Measurements from ENCODE around the gene MYCT1. TPM values are rescaled to one million over a fixed set of nuclear protein-coding genes. Genes with fewer than 3 reads are reported as not detected.

MYCT1 gene, protein sequence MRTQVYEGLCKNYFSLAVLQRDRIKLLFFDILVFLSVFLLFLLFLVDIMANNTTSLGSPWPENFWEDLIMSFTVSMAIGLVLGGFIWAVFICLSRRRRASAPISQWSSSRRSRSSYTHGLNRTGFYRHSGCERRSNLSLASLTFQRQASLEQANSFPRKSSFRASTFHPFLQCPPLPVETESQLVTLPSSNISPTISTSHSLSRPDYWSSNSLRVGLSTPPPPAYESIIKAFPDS
- total RNA-seq (2021; fragmentation: NEBNext Ultra II Directional; extraction: Animal tissue kit (Norgen Biotek cat#: 25700)) (2.9 and 3.3 TPM in 2 replicates), polyA plus RNA-seq (2011; rRNA removed) (0.39 and 0.42 TPM in 2 replicates), polyA minus RNA-seq (2011; rRNA and poly(A)+ RNA removed) (1.0 and 1.1 TPM in 2 replicates)
- polyA plus RNA-seq (2011; cell fraction: cytosol; rRNA removed) = 0.76 TPM
- 0.47 TPM for polyA plus RNA-seq (2011; cell fraction: nucleus; rRNA removed)
- 0.25 to 1.0 TPM (median 0.48 TPM) in 4 replicates for polyA plus RNA-seq (2012, experiment 1 of 2)
- 0.20 TPM for polyA plus RNA-seq (2012, experiment 2 of 2)
- polyA plus RNA-seq (2013, experiment 1 of 2) = 2.2 TPM
- polyA plus RNA-seq (2013, experiment 2 of 2) = 2.4 TPM
- polyA minus RNA-seq (2011; cell fraction: cytosol; rRNA and poly(A)+ RNA removed) = not detected
- 0.60 TPM for polyA minus RNA-seq (2011; cell fraction: nucleus; rRNA and poly(A)+ RNA removed)
- long read RNA-seq, experiment 1, partial matches to known transcripts = 1 of 6 reads
- long read RNA-seq, experiment 1, other reads (novel, unspliced or antisense) = 5 of 6 reads
- long read RNA-seq, experiment 2, partial matches to known transcripts = 1 of 12 reads
- long read RNA-seq, experiment 2, other reads (novel, unspliced or antisense) = 11 of 12 reads

DNA sequence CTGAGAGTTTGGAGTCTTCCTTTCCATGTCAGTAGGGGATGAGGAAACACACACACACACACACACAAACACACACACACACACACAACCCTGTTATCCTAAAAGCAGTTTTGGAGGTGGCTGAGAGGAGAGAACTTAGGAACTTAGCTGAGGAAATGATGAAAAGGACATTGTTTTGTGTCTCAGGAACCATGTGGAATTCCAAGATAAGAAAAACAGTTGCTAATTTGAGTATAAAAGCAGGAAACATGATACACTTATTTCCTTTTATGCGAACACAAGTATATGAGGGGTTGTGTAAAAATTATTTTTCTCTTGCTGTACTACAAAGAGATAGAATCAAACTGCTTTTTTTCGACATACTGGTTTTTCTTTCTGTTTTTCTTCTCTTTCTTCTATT is at the start of gene MYCT1:
Gene MYCT1 (plus strand): TSS at position 264 of the 400 bp plus-strand sequence. CDS start 6 bp downstream, at position 270.
- FAIRE-seq (no peak), DNase-seq (ENCODE audit: low read depth in 1 of 2, low spot score in 2 of 2) (no peak)
- 78% methylated on average over 2 of the region's 2 CpGs; no CpG with 5 or more reads in 1 of the 2 experiments for WGBS, 2 experiments (ENCODE audit: extremely low coverage in 1 of 2, insufficient coverage in 1 of 2, insufficient read length in 1 of 2, insufficient replicate concordance in 2 of 2, low coverage in 1 of 2, low lambda C conversion rate in 2 of 2, missing lambda C conversion rate in 1 of 2)
- no peak within 1 kb of the TSS for H4K8ac ChIP-seq (ENCODE audit: extremely low read depth, insufficient read depth, low read length)
- CTCF ChIA-PET (ENCODE audit: partially characterized antibody) = interaction anchor here (0.6 kb wide), 1 partner anchor 31 kb away, joined by 3 read pairs; no protein-coding TSS in a partner anchor
- no peak within 1 kb of the TSS for H3K14ac ChIP-seq (ENCODE audit: insufficient read length)
- H2BK120ac ChIP-seq (replicated peaks; ENCODE audit: low read depth, low read length) = no peak within 1 kb of the TSS
- H3K18ac ChIP-seq (ENCODE audit: extremely low read depth, low read length) = no peak within 1 kb of the TSS
- H3K4ac ChIP-seq (replicated peaks; ENCODE audit: insufficient read length, low read depth, low read length) = no peak within 1 kb of the TSS
- no peak within 1 kb of the TSS for H4K91ac ChIP-seq (replicated peaks; ENCODE audit: insufficient read length, low read length)
- no peaks in the 10 kb centered on the region for H3K4me1 ChIP-seq (replicated peaks in 1 of 4; ENCODE audit: control insufficient read depth in 3 of 4, insufficient read depth in 4 of 4, low read length in 3 of 4)
- H3K27ac ChIP-seq (ENCODE audit: low read depth, low read length) = no peak within 1 kb of the TSS
- H3K23me2 ChIP-seq (ENCODE audit: low read depth, low read length) = no peaks in the 10 kb centered on the region
- no peak within 1 kb of the TSS for H2BK15ac ChIP-seq (ENCODE audit: low read length)
- no peak within 1 kb of the TSS for H2BK20ac ChIP-seq (ENCODE audit: low read length)
- no peaks in the 10 kb centered on the region for H3K36me3 ChIP-seq (ENCODE audit: control insufficient read depth in 2 of 4, insufficient read depth in 4 of 4, low read length in 3 of 4)
- no peak within 1 kb of the TSS for H2BK12ac ChIP-seq (ENCODE audit: low read depth, low read length)
- POLR2A ChIA-PET (ENCODE audit: partially characterized antibody) = no interaction called here
- 0 out of 2 replicates have a peak within 1 kb of the TSS, but pooled peaks have one; percentile 87 for H2AFZ ChIP-seq (ENCODE audit: low read length)
- no peaks in the 10 kb centered on the region for H3K79me2 ChIP-seq (ENCODE audit: control insufficient read depth in 1 of 2, insufficient read depth in 2 of 2, low read length in 2 of 2)
- H2BK5ac ChIP-seq (ENCODE audit: low read depth, low read length) = no peak within 1 kb of the TSS
- H3K79me1 ChIP-seq (ENCODE audit: low read depth, low read length) = no peaks in the 10 kb centered on the region
- H3K9ac ChIP-seq (replicated peaks in 1 of 4; ENCODE audit: extremely low read depth in 1 of 4, low read depth in 3 of 4, low read length in 3 of 4) = no peak within 1 kb of the TSS
- H4K5ac ChIP-seq (ENCODE audit: insufficient read length, low read depth, low read length) = no peak within 1 kb of the TSS
- H3K4me2 ChIP-seq (ENCODE audit: insufficient read depth in 1 of 2, low read depth in 2 of 2, low read length in 2 of 2) = no peak within 1 kb of the TSS
- no peak within 1 kb of the TSS for H3K56ac ChIP-seq (replicated peaks; ENCODE audit: insufficient read length, low read depth, low read length)
- no peak within 1 kb of the TSS for H3K23ac ChIP-seq (ENCODE audit: insufficient read length)
- no peak within 1 kb of the TSS for H2AK5ac ChIP-seq (ENCODE audit: low read depth, low read length)
- peaks cover 0 to 1% (median 0%) of the 10 kb centered on the region in 4 experiments; a peak in 1 of 7 replicates for H3K27me3 ChIP-seq (replicated peaks in 1 of 4; ENCODE audit: control insufficient read depth in 3 of 4, extremely low read depth in 1 of 4, insufficient read depth in 3 of 4, low read length in 3 of 4)
- H3K9me3 ChIP-seq (ENCODE audit: insufficient read depth in 2 of 2, low read depth in 1 of 2, low read length in 1 of 2) = no peaks in the 10 kb centered on the region
- H3K4me3 ChIP-seq (ENCODE audit: extremely low read depth in 1 of 4, insufficient read depth in 2 of 4, low read depth in 3 of 4, low read length in 4 of 4) = no peak within 1 kb of the TSS
- no peaks in the 10 kb centered on the region for H4K20me1 ChIP-seq (replicated peaks in 1 of 2; ENCODE audit: control insufficient read depth in 1 of 2, insufficient read depth in 2 of 2, low read length in 2 of 2)
- TF ChIP-seq RFX5 (IDR thresholded peaks at IDR 0.05; ENCODE audit: borderline replicate concordance, low read depth, low read length) = no peak
